ENCODE measurements around the gene IDI2.
"Not testable (repeated sequence)": the region's sequence is repeated elsewhere in the genome, so short reads cannot be mapped to it uniquely, and the experiment has no call there.

The IDI2 gene

GRCh38 chr10:1047937-1048336 lies 22.3 kb upstream of the IDI2 start:
- DNase-seq (ENCODE audit: low read depth in 2 of 2) = no peak

GRCh38 chr10:1045415-1045814 lies 19.8 kb upstream of the IDI2 start:
- no peak for DNase-seq (ENCODE audit: low read depth in 2 of 2)

- no peak for DNase-seq (ENCODE audit: low read depth in 2 of 2)
Observed at GRCh38 chr10:1044964-1045363, 19.3 kb upstream of the IDI2 start.

- DNase-seq (ENCODE audit: low read depth in 2 of 2) = no peak
Observed at GRCh38 chr10:1044146-1044545, 18.5 kb upstream of the IDI2 start.

- no peak for DNase-seq (ENCODE audit: low read depth in 2 of 2)
Observed at GRCh38 chr10:1043532-1043995, 17.9 kb upstream of the IDI2 start.

GRCh38 chr10:1041514-1041913 lies 15.9 kb upstream of the IDI2 start:
- no peak for DNase-seq (ENCODE audit: low read depth in 2 of 2)

- DNase-seq (ENCODE audit: low read depth in 2 of 2) = no peak
Observed at GRCh38 chr10:1040133-1040532, 14.5 kb upstream of the IDI2 start.

GRCh38 chr10:1038769-1039168 lies 13.1 kb upstream of the IDI2 start:
- not testable (repeated sequence) for DNase-seq (ENCODE audit: low read depth in 2 of 2)

- DNase-seq (ENCODE audit: low read depth in 2 of 2) = no peak
Observed at GRCh38 chr10:1037098-1037497, 11.4 kb upstream of the IDI2 start.

- no peak for DNase-seq (ENCODE audit: low read depth in 2 of 2)
Observed at GRCh38 chr10:1036341-1036791, 10.7 kb upstream of the IDI2 start.

- no peak for DNase-seq (ENCODE audit: low read depth in 2 of 2)
Observed at GRCh38 chr10:1035201-1035600, 9.5 kb upstream of the IDI2 start.

- no peak for DNase-seq (ENCODE audit: low read depth in 2 of 2)
Observed at GRCh38 chr10:1034758-1035157, 9.1 kb upstream of the IDI2 start.

GRCh38 chr10:1033601-1034000 lies 7.9 kb upstream of the IDI2 start:
- no peak for DNase-seq (ENCODE audit: low read depth in 2 of 2)

GRCh38 chr10:1029838-1030237 lies 4.2 kb upstream of the IDI2 start:
- no peak for DNase-seq (ENCODE audit: low read depth in 2 of 2)

GRCh38 chr10:1026578-1026977 lies 919 bp upstream of the IDI2 start:
- no peak for DNase-seq (ENCODE audit: low read depth in 2 of 2)

GRCh38 chr10:1024103-1024502 lies 1.6 kb downstream of the IDI2 start:
- no peak for DNase-seq (ENCODE audit: low read depth in 2 of 2)

- no peak for DNase-seq (ENCODE audit: low read depth in 2 of 2)
Observed at GRCh38 chr10:1022413-1022812, 3.2 kb downstream of the IDI2 start.

- no peak for DNase-seq (ENCODE audit: low read depth in 2 of 2)
Observed at GRCh38 chr10:1020958-1021357, 4.7 kb downstream of the IDI2 start.

- no peak for DNase-seq (ENCODE audit: low read depth in 2 of 2)
Observed at GRCh38 chr10:1020460-1020859, 5.2 kb downstream of the IDI2 start.

GRCh38 chr10:1019362-1019761 lies 6.3 kb downstream of the IDI2 start:
- no peak for DNase-seq (ENCODE audit: low read depth in 2 of 2)

- DNase-seq (ENCODE audit: low read depth in 2 of 2) = no peak
Observed at GRCh38 chr10:1015688-1016087, 10.0 kb downstream of the IDI2 start.

- DNase-seq (ENCODE audit: low read depth in 2 of 2) = no peak
Observed at GRCh38 chr10:1011696-1012095, 14.0 kb downstream of the IDI2 start.

- DNase-seq (ENCODE audit: low read depth in 2 of 2) = no peak
Observed at GRCh38 chr10:1010703-1011102, 15.0 kb downstream of the IDI2 start.

GRCh38 chr10:1009947-1010346 lies 15.7 kb downstream of the IDI2 start:
- not testable (repeated sequence) for DNase-seq (ENCODE audit: low read depth in 2 of 2)

- DNase-seq (ENCODE audit: low read depth in 2 of 2) = no peak
Observed at GRCh38 chr10:1009071-1009494, 16.6 kb downstream of the IDI2 start.

All from stimulated activated CD4-positive, alpha-beta T cell treated with anti-CD3 and anti-CD28 coated beads, Interleukin-1b, Interleukin-23, amount 100 ng/mL, for 1 hour (primary cell).